GM18502 (cell line): ENCODE results near the gene MINAR1.

Source experiments
- ATAC-seq: cut with Tn5 transposase; IDR thresholded peaks from one replicate; pipeline ENCODE4 v1.9.1; 2021; ENCODE audit warnings: mild to moderate bottlenecking; ENCODE audit not compliant: unreplicated experiment, poor library complexity

MINAR1 gene

DNA sequence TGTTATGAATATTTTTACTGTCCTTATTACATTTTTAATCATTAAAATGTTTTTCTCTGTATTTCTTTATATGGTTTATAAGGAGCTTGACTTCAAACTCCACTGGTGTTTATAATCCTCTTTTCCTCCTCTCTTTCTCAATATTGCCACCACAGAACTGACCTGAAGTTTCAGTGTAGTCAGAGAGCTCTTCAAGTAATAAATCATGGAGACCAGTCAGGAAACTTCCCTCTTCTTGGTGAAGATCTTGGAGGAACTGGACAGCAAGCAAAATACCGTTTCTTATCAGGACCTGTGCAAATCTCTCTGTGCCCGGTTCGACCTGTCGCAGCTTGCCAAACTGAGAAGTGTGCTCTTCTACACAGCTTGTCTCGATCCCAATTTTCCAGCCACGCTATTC, 23.8 kb downstream of the MINAR1 start:
- no peak for ATAC-seq

- ATAC-seq = no peak
Measured at GRCh38 chr15:79458491-79458890, 26.4 kb downstream of the MINAR1 start.

DNA sequence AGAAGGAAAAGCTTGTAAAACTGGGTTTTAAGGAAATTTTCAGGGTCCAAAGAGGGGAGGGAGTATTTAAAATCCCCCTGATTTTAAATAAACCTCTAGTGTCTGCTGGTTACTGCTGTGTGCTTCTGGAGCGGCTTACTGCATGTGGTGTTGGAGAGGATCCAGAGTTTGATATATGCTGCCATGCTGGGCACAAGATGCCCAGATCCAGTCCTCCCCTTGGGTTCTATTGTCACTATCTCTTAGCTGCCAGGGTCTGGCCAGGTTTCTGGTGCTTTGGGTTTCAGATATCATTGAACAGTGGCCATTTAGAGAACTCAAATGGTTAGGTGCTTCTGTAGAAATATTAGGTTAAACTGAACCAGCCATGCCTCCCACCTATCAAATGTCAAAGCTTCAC, 27.5 kb downstream of the MINAR1 start:
- no peak for ATAC-seq

GRCh38 chr15:79463043-79463780, 31.1 kb downstream of the MINAR1 start:
- ATAC-seq = no peak

GRCh38 chr15:79463781-79464270, 31.7 kb downstream of the MINAR1 start:
- no peak for ATAC-seq

- ATAC-seq = no peak
Measured at GRCh38 chr15:79466488-79466887, 34.4 kb downstream of the MINAR1 start.

DNA sequence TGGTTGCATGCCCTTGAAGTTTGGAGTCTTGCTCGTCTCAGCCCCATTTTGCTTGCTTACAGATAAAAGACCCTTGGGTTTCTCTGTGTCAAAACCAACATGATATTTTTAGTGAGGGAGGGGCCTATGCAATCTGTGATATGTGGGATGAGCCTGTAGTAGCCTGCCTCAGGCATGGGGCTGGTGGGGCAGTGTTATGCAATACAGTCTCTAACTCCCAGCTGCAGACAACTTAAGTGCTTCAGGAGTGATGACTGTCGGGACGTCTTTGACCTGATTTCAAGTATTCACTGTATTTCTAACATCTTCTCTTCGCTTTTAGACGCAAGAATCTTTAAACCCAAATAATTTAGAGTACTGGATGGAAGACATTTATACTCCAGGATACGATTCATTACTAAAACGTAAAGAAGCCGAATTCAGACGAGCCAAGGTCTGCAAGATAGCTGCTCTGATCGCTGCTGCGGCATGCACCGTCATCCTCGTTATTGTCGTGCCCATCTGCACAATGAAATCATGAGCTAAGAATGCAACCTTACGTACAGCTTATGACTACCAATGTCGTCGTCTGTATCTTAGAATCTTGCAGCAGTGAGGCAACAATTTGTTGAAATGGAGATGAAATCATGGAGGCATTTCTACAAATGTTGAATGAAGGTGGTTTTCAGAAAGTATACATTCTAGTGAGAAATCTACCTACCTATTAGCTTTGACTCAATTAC, 35.9 kb downstream of the MINAR1 start:
- ATAC-seq = no peak

DNA sequence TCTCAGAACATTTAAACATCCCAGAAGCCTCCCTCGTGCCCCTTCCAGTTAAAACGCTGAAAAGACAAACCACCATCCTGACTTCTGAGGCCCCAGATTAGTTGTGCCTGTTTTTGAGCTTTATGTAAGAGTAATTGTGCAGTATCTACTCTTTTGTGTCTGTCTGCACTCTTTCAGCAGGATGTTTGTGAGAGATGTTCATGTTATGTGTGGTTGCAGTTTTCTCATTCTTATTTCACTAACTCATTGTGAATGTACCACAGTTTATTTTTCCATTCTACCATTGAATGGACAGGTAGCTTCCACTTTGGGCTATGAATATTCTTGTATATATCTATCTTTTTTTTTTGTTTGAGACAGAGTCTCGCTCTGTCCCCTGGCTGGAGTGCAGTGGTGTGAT, 40.3 kb downstream of the MINAR1 start:
- no peak for ATAC-seq

DNA sequence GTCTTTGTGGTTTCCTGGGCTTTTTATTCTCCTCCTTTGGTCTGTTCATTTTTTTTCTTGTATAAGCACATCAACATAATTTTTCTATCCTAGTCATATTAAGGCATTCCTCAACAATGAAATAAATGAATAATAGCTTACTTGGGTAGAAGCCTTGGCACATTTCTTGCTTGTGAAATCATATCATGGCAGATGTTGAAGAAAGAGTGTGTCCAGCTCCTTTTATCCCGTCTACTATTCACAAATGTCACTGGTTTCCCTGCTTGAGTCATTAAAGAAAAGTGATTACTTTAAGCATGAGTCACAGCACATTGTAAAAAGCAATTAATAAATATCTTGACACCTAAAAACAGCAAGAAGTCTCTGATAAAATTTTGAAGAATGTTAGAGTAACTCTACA, 42.1 kb downstream of the MINAR1 start:
- ATAC-seq = no peak

DNA sequence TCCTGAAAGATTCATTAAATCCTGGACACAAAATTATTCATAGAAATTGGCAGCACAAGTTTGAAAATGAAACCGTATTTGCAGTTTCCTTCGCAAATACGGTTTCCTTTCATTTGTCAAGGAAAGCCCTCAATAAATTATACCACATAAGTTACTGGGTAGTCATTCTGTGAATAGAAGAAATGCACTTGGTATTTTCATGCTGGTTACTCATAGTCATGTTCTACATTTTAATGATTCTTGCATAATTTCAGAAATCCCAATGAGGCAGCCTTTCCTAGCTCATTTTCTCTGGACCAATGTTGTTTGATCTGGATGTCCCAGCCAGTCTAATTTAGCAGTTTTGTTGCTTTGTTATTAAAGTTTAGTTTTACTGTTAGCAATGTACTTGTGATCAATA, 43.2 kb downstream of the MINAR1 start:
- ATAC-seq = no peak

- ATAC-seq = no peak
Measured at GRCh38 chr15:79478108-79478507, 46.0 kb downstream of the MINAR1 start.

- ATAC-seq = no peak
Measured at GRCh38 chr15:79479616-79480015, 47.5 kb downstream of the MINAR1 start.

DNA sequence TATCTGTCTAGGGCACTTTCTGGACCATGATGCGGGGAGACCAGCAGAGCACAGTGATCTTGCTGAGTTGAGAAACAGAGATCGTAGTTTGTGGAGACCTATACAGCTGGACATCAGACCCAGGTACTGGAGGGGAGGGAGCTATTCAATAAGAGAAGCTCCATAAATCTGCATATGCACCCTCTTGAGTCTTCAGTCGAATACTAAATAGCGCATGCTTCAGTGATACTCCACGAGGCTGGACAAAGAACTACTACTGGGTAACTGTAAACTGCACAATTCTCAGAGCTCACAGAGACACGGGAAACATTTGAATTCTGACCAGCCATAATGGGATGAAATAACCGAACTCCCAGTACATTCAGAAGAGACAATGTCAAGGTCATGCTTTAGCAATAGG, 49.7 kb downstream of the MINAR1 start:
- no peak for ATAC-seq
